ENCODE measurements around the gene EMCN.

EMCN gene

GRCh38 chr4:100497791-100498190, 20.0 kb downstream of the EMCN start:
- no peak for TF ChIP-seq CTCF (IDR thresholded peaks at IDR 0.05; ENCODE audit: insufficient read depth, low read length)
- no peak for TF ChIP-seq GABPA (IDR thresholded peaks at IDR 0.05; ENCODE audit: low read depth)
- no peak for TF ChIP-seq SPI1 (IDR thresholded peaks at IDR 0.05; ENCODE audit: borderline replicate concordance, low read depth)
- TF ChIP-seq REST (IDR thresholded peaks at IDR 0.05; ENCODE audit: insufficient replicate concordance, low read depth): no peak
- no peak for TF ChIP-seq POLR2AphosphoS5 (IDR thresholded peaks at IDR 0.05; ENCODE audit: low read depth)
- H3K27ac ChIP-seq (replicated peaks): no peak overlapping the region
- no peak for DNase-seq (ENCODE audit: low read depth in 1 of 2, low spot score in 1 of 2)
- no peaks in the 10 kb centered on the region for H3K27me3 ChIP-seq (ENCODE audit: insufficient read depth, poor library complexity, severe bottlenecking)
- H3K4me3 ChIP-seq (replicated peaks; ENCODE audit: insufficient read depth, low read length): no peak overlapping the region

GRCh38 chr4:100495074-100495473, 22.7 kb downstream of the EMCN start:
- Histone ChIP-seq H3K27ac (replicated peaks) (no peak overlapping the region), H3K27me3 (ENCODE audit: insufficient read depth, poor library complexity, severe bottlenecking) (no peaks in the 10 kb centered on the region), H3K4me3 (replicated peaks; ENCODE audit: insufficient read depth, low read length) (no peak overlapping the region)
- no peak for DNase-seq (ENCODE audit: low read depth in 1 of 2, low spot score in 1 of 2)
- no peak for TF ChIP-seq POLR2AphosphoS5 (IDR thresholded peaks at IDR 0.05; ENCODE audit: low read depth)
- no peak for TF ChIP-seq SPI1 (IDR thresholded peaks at IDR 0.05; ENCODE audit: borderline replicate concordance, low read depth)
- TF ChIP-seq REST (IDR thresholded peaks at IDR 0.05; ENCODE audit: insufficient replicate concordance, low read depth): no peak
- no peak for TF ChIP-seq CTCF (IDR thresholded peaks at IDR 0.05; ENCODE audit: insufficient read depth, low read length)
- no peak for TF ChIP-seq GABPA (IDR thresholded peaks at IDR 0.05; ENCODE audit: low read depth)

GRCh38 chr4:100494166-100494565, 23.7 kb downstream of the EMCN start:
- DNase-seq (ENCODE audit: low read depth in 1 of 2, low spot score in 1 of 2): no peak
- no peak for TF ChIP-seq CTCF (IDR thresholded peaks at IDR 0.05; ENCODE audit: insufficient read depth, low read length)
- TF ChIP-seq REST (IDR thresholded peaks at IDR 0.05; ENCODE audit: insufficient replicate concordance, low read depth): no peak
- TF ChIP-seq GABPA (IDR thresholded peaks at IDR 0.05; ENCODE audit: low read depth): no peak
- no peak for TF ChIP-seq POLR2AphosphoS5 (IDR thresholded peaks at IDR 0.05; ENCODE audit: low read depth)
- TF ChIP-seq SPI1 (IDR thresholded peaks at IDR 0.05; ENCODE audit: borderline replicate concordance, low read depth): no peak
- Histone ChIP-seq H3K27me3 (ENCODE audit: insufficient read depth, poor library complexity, severe bottlenecking) (no peaks in the 10 kb centered on the region), H3K4me3 (replicated peaks; ENCODE audit: insufficient read depth, low read length) (no peak overlapping the region), H3K27ac (replicated peaks) (no peak overlapping the region)

Data from HL-60 (cell line).